IPS-18c (cell line): ENCODE results near the gene FCN1.

Experiments
- H3K4me3 ChIP-seq: 2 replicates; pipeline ENCODE4 v1.7.0; 2013; ENCODE audit warnings: low read depth, mild to moderate bottlenecking, low read length, moderate library complexity; ENCODE audit not compliant: insufficient read depth
- H3K9me3 ChIP-seq: one replicate; pipeline ENCODE4 v1.6.1; 2013; ENCODE audit warnings: mild to moderate bottlenecking, low read length, moderate library complexity; ENCODE audit not compliant: control insufficient read depth, insufficient read depth

FCN1 gene

DNA sequence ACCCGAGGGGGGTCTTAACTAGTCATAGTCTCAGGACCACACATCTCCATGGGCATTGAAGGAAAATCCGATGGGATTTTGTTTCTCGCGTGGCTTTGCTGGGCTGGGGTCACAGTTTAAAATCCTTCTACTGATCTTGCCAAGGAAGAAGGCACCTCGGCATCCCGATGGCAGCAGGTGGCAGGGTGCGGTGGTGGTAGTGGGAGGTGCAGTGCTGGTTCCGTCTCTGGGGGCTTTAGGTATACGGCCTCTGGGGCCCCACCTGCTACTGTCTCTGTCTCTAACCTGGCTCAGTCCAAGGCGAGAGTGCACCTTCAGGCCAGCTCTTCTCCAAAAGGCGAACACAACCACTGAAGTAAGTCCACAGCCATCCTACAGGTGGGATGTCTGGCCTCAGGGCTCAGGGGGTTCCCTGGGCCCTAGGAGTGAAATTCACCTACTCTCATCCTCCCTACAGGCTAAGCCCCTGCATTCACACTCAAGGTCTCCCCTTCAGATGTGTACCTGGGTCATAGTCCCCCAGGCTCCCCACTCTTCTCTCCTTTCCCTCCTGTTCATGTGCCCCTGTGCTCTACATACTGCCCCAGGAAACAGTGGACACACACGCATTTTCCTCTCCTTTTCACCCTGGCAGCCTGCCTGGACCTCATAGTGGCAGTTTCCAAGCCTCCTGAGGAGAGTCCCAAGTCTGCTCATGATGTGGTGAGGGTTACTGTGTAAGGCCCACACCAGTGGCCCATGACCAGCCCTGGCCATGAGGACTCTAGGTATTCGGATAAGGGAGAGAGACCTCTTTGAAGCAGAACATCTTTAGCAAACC lies 37.8 kb downstream of the FCN1 start:
- Histone ChIP-seq H3K4me3 (no peak overlapping the region), H3K9me3 (peaks cover 2% of the 10 kb centered on the region)

DNA sequence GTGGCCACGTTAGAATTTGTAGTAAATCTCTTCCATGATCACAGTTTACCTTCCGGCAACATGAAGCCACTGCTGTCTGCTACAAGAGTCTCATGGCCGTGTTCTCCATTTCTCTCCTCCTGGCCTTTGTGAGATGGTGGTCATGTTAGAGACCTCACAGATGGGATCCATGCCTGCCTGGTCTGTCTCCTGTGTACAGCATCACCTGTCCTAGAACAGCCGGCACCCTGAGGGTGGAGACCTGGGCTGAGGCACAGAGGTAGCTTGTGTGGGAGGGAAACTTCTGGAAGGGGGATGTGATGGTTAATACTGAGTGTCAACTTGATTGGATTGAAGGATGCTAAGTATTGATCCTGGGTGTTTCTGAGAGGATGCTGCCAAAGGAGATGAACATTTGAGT lies 40.2 kb downstream of the FCN1 start:
- Histone ChIP-seq H3K4me3 (no peak overlapping the region), H3K9me3 (peaks cover 2% of the 10 kb centered on the region)

DNA sequence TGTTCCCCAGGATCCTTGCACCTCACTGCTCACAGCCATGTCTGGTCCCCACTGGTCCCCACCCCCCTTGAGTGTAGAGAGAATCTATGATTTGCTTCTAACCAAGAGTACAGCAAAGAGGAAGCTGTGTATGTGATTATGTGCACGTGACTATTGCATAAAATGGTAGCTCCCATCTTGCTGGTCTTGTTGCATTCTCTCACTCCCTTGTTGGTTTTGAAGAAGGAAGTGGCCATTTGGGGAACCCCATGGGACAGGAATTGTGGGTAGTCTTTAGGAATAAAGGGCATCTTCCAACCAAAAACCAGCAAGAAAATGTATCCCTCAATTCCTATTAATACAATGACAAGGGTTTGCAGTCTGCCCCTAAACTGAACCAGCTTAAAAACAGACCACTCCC lies 42.3 kb downstream of the FCN1 start:
- Histone ChIP-seq H3K9me3 (no peaks in the 10 kb centered on the region), H3K4me3 (no peak overlapping the region)

DNA sequence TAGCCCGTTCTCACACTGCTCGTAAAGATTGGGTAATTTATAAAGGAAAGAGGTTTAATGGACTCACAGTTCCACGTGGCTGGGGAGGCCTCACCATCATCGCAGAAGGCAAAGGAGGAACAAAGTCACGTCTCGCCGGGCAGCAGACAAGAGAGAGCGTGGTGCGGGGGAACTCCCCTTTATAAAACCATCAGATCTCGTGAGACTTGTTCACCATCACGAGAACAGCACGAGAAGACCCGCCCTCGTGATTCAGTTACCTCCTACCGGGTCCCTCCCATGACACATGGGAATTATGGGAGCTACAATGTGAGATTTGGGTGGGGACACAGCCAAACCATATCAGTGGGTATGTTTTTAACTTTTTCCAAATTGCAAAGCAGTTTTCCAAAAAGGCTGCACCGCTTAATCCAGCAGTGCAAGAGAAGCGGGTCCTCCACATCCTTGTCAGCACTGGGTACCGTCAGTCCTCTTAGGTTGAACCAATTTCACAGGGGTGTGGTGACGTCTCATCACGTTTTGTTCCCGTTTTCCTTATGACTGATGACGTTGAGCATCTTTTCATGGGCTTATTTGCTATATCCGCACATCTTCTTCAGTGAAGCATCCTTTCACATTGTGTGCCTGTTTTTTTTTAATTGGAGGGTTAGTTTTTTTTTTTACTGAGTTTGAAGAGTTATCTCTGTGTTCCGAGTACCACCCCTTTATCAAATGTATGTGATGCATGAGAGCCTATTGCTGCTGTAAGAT lies 45.1 kb downstream of the FCN1 start:
- H3K4me3 ChIP-seq, result no peak overlapping the region
- H3K9me3 ChIP-seq, result no peaks in the 10 kb centered on the region

GRCh38 chr9:134871697-134872340 lies 45.9 kb downstream of the FCN1 start:
- Histone ChIP-seq H3K4me3 (no peak overlapping the region), H3K9me3 (no peaks in the 10 kb centered on the region)

DNA sequence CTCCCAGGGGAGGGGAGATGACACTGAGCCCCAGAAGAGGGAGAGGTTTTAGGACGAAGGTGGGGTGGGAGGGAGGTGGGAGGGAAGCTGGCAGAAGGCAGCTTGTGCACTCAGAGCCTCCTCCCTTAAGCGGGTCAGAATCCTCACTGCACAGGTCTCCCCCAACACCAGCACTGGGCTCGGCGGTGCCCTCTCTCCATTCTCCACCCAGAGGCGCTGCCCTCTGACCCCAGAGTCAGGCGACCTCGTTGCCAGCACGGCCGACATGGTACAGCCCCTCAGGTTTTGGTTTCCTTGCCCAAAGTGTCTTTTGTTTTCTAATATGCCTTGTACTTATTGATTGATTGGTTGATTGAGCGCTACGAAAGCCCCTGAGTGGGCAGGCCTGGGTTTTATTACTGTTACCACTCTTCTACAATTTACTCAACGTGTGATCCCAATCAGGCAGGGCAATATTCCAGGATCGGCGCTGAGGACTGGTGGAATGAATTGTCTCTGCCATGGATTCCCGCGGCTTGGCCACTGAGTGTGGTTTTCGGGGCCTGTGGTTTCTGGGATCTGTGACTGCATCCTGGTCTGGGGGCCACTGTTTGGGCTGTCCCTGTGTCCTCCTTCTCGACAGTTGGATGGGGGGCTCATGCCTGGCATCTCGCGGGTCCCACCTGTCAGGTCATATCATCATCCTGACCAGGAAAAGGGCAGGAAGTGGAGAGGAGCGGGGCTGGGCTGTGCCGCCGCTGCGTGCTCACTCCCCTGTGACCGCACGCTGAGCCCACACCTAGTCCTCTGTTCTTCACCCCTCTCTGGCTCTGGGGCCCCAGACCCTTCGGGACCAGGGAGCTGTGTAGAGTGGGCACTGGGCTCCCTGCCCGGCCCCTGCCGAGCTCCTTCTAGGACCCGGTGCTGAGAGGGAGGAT lies 46.7 kb downstream of the FCN1 start:
- no peak overlapping the region for H3K4me3 ChIP-seq
- H3K9me3 ChIP-seq, result no peaks in the 10 kb centered on the region

DNA sequence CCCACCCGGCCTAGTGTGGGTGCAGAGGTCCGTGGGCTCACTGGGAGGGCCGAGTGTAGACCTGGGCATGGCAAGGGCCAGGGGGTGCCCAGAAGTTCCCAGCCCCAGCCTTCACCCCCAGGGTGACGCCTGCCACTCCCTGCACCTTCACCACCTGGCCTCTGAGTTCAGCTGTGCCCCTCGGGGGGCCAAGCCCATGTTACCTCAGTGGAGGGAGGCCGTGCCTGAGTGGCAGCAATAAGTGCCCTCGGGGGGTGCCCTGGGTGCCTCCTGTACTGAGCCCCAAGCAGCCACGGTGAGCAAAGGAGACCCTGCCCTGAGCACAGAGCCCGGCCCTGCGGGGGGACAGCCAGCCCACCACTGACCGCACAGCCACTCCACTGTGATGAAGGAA lies 47.4 kb downstream of the FCN1 start:
- H3K9me3 ChIP-seq, result no peaks in the 10 kb centered on the region
- H3K4me3 ChIP-seq, result no peak overlapping the region

- Histone ChIP-seq H3K4me3 (no peak overlapping the region), H3K9me3 (no peaks in the 10 kb centered on the region)
These were observed 48.0 kb downstream of the FCN1 start for GRCh38 chr9:134869554-134870300.

DNA sequence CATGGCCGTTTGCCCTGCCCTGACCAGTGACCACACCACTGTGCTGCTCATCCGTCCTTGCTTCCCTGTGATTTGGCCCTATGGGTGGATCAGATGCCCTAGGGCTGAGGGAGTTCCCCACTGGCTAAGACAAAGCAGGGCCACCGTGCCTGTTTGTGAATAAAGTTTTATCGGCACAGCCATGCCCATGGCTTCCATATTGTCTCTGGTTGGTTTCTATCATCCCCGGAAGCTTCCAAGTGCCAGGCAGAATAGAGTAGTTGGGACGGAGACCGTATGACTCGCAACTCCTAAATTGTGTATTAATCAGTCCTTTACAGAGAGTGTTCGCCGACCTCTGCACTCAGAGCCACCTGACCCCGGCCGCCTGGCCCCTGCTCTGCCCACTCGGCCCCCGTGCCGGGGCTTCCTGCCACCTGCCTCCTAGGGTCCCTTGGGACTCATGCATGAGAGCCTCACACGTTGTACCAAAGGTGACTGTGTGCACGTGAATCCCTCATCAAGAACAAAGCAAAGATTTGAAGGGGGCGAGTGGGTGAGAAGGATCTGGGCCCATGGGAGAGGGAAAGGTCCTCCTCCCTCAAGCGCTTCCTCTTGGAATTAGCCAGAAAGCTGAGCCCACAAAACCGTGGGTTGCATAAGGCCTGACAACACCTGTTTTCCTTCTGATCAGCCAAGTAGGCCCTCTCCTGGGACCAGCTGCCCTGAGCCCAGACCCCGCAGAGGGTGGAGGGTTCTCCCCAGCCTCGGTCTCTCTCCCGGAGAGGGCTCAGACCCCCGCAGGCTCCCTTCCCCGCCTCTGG lies 48.8 kb downstream of the FCN1 start:
- no peaks in the 10 kb centered on the region for H3K9me3 ChIP-seq
- no peak overlapping the region for H3K4me3 ChIP-seq

DNA sequence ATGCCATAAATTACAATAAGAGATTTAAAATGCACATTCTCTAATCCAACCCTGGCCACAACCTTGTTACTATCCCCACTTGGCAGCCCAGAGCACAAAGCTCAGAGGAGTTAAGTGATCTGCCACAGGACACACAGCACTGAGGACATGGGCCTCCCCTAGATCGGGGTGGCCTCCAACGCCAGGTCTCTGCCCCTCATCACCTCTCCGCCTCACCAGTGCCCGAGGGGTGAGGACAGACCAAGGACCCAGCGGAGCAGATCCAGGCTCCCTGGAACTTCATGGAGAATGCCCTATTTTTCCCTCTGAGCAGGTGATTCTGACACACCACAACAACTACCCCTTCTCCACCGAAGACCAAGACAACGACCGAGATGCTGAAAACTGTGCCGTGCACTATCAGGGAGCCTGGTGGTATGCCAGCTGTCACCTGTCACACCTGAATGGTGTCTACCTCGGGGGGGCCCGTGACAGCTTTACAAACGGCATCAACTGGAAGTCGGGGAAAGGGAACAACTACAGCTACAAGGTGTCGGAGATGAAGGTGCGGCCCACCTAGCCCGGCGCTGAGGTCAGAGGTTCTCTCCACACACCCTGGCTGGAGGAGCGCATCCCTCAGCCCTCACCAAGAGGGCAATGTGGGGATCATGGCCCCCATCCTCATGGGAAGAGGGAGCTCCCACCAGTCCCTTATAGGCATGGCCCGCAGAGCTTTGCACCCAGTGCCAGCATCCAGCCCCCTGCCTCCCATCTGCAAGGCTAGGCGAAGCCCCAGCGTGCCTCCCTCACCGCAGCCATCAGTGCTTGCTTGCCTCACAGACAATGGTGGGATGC lies 49.6 kb downstream of the FCN1 start:
- Histone ChIP-seq H3K9me3 (no peaks in the 10 kb centered on the region), H3K4me3 (no peak overlapping the region)

DNA sequence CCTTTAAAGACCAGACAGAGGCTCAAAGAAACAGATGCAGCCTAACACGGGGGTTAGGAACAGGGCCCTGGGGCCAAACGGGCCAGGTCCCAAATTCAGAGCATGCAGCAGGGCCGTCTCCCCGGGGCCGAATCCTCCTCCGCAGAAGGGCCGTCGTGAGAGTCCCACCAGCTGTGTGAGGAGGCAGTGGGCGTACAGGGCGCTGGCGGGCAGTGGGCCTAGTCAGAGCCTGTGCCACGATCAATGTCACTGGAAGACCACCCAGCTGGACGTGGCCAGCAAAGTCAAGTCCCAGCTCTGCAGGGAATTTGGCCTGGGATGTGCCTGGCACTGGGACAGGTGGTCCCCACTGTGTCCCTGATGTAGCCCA lies 52.9 kb downstream of the FCN1 start:
- no peaks in the 10 kb centered on the region for H3K9me3 ChIP-seq
- H3K4me3 ChIP-seq, result no peak overlapping the region

DNA sequence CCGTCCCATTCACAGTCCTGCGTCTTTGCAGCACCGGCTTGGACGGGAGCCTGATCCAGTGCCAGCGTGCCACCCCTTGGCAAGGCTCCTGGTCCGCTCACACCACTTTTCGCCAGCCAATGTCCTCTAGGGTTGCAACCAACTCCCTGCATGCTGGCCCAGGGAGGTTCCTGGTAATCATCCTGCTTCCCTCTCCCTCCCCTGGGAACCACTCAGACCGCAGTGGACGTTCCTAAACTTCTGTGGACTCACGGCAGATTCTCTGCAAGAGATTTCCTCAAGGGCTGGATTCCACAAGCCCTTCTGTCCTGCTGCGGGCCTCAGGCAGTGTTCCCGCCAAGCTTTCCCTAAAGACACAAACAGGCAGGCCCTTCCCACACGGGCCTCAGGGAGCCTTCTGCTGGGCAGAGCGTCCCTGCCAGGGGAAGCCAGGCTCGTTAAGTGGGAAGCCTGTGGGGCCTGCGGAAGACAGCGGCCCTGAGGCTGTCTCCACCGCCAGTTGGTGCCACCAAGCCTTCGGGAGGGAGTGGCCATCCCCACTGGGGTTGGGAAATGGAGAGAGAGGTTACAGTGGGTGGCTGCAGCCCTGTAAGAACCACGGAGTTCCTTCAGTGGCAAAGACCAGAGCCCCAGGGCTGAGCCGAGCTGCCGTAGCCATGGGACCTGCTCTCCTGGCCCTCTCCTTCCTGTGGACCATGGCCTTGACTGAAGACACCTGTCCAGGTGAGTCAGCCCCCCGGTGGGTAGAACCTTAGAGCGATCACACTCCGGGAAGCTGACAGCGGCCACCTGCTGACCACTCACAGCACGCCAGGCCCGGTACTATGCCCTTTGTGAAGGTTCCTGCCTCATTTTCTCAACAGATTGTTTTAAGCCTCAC lies 53.5 kb downstream of the FCN1 start:
- Histone ChIP-seq H3K4me3 (no peak overlapping the region), H3K9me3 (no peaks in the 10 kb centered on the region)

DNA sequence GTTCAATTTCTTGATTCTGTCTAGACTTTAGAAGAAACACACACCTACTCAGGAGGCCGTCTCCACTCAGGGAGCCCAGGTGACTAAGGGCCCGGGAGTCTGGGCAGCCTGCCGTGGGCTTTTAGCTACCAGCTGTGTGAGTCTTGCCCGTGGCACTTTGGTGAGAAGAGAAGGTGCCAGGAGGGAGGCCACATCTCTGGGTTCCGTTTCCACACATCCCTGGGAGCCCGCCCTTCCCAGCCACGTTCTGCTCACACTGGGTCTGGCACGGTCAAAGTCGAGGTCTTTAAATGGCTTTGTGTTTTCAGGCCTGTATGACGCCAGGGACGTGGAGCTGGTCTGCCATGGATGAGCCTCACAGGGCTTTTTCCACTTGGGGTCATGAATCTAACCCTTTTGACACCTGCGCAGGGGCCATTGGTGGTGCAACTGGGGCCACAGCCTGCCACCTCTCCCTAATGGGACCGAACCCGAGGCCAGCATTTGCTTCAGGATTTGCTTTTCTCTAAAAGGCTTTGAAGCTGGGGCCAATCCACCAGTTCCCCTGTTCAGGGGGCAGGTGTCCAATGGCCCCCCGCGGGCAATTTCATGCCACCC lies 54.3 kb downstream of the FCN1 start:
- H3K9me3 ChIP-seq, result no peaks in the 10 kb centered on the region
- H3K4me3 ChIP-seq, result no peak overlapping the region
